Measurements from ENCODE around the gene HOXA9.

The HOXA9 gene

DNA sequence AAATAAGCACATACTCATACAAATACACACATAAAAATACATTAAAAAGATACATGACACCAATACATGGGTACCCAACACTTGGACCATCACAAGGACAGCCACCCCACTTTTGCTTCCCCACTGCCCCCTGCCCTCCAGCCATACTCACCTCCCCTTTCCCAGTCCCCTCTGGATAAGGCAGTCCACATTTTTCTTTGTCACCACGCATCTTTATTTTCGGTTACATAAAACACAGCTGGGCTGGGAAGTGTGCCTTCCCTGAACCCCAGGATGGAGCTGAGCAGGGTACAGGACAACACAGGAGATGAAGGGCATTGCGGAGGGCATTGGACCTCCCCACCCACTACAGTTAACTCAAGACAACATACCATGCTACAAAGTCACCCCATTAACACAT lies 11.8 kb downstream of the HOXA9 start:
- DNase-seq (ENCODE audit: low read depth): no peak

DNA sequence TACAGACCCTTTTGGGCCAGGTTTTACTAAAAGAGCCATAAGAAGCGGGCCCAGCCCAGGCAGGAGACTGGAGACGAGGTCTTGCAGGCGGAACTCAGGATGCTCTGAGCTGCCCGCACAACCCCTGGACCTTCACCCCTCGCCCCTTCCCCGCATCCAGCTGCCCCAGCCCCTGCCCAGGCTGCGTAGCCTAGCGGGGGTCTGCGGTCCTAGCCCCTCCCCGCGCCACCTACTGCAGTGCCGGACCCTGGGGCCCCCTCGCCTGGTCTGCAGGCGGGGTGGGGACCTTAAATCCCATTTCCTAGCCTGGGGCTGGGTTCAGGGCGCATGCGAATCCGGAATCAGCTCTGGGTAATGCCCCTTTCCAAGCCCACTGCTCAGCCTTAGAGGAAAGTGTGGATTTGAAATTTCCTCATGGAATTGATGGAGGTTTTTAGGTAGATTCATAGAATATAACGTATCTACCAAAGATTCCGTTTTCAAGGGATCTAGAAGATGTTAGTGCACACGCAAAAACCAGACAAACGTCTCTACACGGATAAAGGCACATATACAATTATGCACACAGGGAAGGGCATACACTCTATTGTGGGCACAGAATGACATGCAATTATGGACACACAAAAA lies 12.4 kb downstream of the HOXA9 start:
- no peak for DNase-seq (ENCODE audit: low read depth)

- peak; percentile 85 for DNase-seq (ENCODE audit: low read depth)
These were observed 13.2 kb downstream of the HOXA9 start, which contains the start of gene HOXA3 for GRCh38 chr7:27151931-27152815. Gene HOXA3, minus strand, starts transcription at chr7:27152583. Its CDS starts 41,943 bp downstream, at chr7:27110640.

DNA sequence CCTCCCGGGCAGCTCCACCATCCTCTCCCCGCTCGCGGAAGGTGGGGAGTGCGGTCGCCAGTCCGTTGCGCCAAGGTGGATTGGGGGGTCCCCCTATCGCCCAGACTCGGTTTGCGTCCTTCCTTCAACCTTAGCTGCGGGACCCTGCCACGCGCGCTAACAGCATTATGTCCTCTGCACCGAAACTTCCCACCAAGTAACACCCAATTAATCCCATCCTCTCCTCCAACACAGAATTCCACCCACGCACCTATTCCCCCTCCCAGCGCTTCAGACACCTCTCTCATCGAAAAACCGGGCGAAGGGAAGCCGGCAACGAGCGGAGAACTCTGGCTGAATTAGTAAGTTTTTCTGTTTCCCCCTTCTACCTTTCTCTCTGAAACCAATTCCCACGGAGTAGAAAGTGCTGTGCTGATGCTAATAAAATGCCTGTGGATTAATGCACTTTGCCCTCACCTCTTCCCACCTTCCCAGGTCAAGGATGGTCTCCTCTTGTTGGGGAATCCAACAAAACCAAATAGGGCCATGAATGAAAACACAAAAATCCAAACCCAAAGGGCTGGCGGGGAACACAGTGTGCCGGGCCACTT lies 13.9 kb downstream of the HOXA9 start:
- DNase-seq (ENCODE audit: low read depth): no peak

DNA sequence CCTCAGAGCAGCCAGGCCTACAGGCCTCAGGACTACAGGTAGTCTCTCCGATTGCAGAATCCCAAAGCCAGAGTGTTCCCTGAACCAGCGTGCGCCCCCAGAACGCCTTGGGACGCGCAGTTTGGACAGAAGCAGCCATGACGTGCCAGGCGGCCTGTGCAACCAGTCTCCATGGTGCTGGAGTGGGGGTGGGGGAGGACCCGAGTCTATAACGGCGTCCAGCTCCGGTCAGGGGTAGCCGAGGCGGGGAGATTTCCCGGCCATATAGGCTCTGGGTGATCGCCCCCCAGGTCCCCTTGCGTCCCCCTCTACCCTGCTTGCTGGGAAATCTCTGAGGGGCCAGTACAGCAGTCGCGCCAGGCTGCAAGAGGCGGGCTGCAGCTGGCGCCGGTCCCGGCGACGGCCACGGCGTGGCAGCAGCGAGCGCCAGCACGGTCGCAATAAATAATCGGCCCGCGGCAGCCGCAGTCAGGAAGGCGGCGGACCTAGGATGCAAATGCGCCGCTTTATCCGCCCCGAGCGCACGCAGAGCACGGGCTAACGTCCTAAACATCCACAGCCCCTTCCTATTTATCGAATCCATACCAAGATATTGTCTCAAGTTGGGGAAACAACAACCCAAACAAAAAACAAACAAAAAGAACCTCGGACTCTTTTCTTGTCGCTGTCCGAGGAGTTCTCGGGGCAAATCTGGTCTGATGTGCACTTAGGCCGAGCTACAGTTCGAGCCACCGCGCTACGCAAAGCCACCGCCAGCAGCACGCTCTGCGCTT lies 14.6 kb downstream of the HOXA9 start:
- peak; percentile 65 for DNase-seq (ENCODE audit: low read depth)

DNA sequence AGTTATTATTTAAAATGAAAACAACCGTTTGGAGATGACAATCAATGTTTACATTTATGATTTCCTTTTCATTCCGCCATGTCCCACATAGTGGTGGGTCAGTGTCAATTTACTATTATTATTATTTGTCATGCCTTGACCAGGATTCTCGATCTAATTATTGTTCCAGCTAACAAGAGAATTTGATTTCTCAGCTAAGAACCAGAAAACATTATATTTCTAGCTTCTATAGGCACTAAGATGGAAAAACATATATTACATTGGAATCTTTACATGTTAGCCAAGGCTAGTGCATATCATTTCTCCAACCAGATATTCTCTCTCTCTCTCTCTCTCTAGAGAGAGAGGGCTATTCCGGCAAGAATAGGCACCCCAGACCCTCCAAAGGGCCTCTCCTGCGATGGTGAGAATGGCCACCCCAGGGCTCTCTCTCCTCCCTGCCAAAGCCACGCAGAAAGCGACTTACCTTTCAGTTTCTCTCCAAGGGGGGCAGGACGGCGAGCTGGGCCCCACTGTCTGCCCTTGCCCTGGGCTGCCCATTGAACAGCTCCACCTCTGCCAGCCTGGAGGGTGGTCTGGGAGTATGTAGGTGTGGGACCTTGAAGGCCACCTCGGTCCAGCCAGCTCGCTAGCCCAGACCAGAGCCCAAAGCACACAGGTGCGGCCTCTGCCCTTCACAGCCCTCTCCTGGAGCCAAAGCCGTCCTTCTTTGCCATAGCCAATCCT lies 15.3 kb downstream of the HOXA9 start:
- DNase-seq (ENCODE audit: low read depth): no peak

DNA sequence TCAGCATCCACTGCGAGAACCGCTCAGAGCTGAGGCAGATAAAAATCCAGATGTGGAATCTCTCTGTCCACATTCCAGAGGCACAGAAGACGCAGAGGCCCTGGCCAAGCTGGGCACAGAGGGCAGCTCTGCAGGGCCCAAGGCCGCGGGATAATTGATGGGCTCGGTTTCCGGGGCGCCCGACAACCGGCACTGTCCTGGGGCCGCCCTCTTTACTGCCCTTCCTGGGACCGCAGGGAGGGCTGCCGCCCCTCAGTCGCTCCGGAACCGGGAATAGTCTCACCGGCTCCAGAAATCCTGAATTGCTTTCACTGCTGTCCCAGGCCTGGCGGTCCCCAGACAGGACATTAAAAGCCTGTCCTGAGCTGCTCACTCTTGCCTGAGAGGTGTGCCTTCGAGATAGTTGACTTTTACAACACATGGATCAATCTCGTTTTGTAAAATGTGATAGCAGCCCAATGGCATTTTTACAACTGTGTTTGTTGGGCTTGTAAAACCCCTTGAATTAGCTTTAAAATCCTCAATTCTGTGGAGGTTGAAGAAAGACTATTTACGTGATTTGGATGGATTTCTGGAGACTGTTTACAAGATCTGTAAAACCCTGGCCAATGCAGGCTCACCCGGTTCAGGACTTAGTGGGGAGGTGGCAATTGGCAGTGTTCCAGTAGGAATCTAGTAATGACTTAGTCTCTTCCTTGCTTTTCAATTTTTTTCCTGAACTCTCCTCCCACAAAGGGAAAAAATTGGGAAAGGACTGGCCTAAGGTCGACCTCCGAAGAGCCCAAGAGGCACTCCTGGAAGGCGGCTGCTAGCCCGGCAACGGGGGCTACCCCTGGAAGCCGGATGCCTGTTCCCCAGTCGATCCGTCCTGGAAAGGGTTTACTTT lies 16.3 kb downstream of the HOXA9 start:
- DNase-seq (ENCODE audit: low read depth): no peak

- DNase-seq (ENCODE audit: low read depth): no peak
These were observed 17.1 kb downstream of the HOXA9 start for GRCh38 chr7:27148031-27148755.

DNA sequence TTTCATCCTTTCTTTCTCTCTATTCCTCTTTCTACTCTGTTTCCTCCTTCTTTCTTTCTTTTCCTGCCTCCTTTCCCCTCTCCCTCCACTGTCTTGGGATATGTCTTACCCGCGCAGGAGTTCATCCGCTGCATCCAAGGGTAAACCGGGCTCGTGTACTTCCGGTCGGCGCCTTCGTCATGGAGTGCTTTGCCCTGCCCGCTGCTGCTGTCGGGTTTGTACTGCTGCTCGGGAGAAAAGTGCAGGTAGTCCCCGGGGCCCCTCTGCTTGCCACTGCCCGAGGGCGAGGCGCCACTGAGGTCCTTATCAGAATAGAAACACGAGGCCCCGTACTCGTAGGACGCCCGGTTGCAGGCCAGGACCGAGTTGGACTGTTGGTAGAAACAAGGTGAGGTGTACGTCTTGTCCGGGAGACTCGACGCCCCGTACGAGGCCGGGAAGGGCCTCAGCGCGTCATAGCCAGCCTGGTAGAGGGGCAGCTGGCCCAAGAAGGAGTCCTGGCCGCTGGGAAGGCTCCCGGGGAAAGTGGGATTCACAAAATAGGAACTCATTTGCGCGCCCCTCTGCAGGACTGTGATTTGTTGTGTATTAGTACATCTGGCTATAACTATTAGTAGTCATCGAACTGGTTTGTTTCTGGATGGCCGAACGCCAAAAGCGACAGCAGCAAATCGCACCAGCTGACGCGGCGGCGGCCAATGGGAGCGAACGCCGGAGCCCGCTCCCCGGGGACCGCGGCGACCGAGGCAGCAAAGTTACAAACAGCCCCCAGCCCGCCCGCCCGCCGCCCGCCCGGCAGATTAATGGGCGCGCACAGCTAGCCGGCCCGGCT lies 17.9 kb downstream of the HOXA9 start, which contains the start of gene HOXA6:
Gene HOXA6, minus strand, starts transcription at position 576 of the 832 bp plus-strand sequence. Its CDS starts 25 bp downstream, at position 551.
- DNase-seq (ENCODE audit: low read depth): no peak

DNA sequence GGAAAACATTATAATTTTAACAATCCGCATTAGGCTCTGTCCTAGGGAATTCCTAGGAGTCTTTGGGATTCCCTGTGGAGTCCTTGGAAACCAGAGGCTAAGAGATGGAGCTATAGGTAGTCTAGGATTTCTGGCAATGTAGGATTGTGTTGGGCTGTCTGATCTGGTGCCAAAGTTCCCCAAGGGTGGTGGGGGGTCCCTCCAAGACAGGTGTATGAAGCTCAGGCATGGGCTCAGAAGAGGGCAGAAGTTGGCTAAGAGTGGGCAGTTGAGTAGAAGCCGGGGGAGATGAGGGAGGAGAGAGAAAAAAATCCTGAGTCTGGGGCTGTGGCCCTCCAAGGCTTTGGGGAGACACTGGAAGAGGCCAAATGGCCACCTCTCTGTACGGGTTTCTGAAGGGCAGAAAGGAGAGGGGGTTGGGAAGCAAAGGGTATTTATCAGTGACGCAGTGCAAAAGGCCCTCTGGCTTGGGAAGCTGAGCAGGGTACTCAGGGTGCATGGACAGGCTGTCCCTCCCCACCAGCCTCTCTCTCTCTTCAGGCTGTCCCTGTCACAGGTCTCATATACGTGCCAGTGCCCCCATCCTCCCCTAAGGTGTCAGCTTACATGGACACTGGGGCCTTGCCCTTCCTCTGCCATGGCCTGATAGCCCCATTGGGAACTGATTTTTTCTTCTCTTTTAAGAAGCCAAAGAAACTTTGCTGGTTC lies 18.7 kb downstream of the HOXA9 start:
- no peak for DNase-seq (ENCODE audit: low read depth)

GRCh38 chr7:27145914-27146412 lies 19.4 kb downstream of the HOXA9 start:
- no peak for DNase-seq (ENCODE audit: low read depth)

GRCh38 chr7:27145165-27145913 lies 20.0 kb downstream of the HOXA9 start:
- no peak for DNase-seq (ENCODE audit: low read depth)

DNA sequence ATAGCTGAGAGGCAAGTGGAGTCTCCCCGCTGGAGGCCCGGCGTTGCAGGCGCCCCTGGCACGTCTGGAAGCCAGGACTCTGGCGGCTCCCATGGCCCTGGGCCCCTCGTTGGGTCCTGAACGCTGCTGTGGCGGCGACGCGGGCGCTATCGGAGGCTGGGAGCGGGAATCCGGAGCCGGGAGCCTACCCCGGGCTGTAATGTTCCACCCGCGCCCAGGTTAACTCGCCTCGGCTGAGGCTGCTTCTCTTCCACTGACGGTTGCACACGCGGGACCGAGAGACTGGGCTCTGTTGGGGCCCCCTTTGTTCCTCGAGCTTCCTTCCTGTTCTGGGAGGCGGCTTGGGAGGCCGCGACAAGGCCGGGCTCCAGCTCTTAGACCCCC lies 20.6 kb downstream of the HOXA9 start:
- no peak for DNase-seq (ENCODE audit: low read depth)

DNA sequence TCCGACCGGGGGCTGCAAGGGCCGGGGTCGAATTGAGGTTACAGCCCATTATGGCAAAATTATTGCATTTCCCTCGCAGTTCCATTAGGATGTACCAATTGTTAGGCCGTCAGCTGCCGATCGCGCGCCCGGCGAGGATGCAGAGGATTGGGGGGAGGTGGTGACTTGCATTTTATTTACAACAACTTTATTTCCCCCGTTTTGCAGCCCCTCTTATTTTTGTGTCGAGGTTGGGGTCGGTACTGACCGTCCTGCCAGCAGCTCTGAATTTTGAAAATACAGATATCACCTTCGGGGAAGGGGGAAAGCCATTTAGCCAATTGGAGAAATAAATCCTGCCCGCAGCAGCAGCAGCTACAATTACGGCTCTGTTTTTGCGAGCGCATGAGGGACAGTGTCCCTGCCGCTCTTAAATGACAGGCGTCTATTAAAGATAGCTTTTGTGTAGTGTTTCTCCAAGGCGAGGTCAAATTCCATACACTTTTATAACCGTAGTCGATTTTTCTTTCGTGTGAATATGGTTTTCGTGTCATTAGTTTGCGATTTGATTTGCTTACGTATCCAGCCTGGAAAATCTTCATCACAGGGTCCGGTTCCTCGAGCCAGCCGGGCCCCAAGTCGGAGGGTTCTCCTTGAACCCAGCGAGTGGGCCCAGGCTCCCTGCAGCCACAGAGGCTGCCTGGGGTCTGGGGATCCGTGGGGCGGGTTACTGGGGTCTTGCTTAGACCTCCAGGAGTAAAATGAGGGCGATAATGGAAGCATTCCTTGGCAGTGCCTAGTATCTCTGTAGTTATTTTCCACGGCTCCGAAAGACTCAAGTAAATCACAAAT lies 21.2 kb downstream of the HOXA9 start:
- no peak for DNase-seq (ENCODE audit: low read depth)

- DNase-seq (ENCODE audit: low read depth): peak; percentile 88
These were observed 22.1 kb downstream of the HOXA9 start, which contains the start of gene HOXA5 for GRCh38 chr7:27143023-27143949. Gene HOXA5, minus strand, starts transcription at chr7:27143681. Its CDS starts 74 bp downstream, at chr7:27143607.
